Mucosa of descending colon (tissue), 3 donors: ENCODE measurements around the gene COL15A1. TPM values are rescaled to one million over a fixed set of nuclear protein-coding genes. Genes with fewer than 3 reads are reported as not detected.

Source experiments
- ATAC-seq: fragments of 200-7000 bp; cut with Tn5 transposase; one replicate; pipeline ENCODE4 v1.9.1; 2020; ENCODE audit warnings: mild to moderate bottlenecking, moderate library complexity
- DNase-seq, 3 donors: peaks; one replicate each; pipeline ENCODE4 v3.0.0-alpha.2; 2020
- H3K36me3 ChIP-seq: fragments of 200-600 bp; one replicate; pipeline ENCODE4 v1.8.0; 2021; ENCODE audit warnings: low read depth, mild to moderate bottlenecking
- H3K4me1 ChIP-seq: fragments of 200-600 bp; one replicate; pipeline ENCODE4 v1.8.0; 2021; ENCODE audit warnings: low read depth, mild to moderate bottlenecking
- H3K4me3 ChIP-seq: fragments of 200-600 bp; one replicate; pipeline ENCODE4 v1.8.0; 2021; ENCODE audit warnings: mild to moderate bottlenecking
- H3K9me3 ChIP-seq: fragments of 200-600 bp; one replicate; pipeline ENCODE4 v1.8.0; 2021; ENCODE audit warnings: mild to moderate bottlenecking
- intact Hi-C, 2 donors: fragments of 100-400 bp; cut with DNase I in 1 of 2; cut with micrococcal nuclease in 1 of 2; formaldehyde crosslinking; loops; one replicate each; pipeline versions ENCODE4 v1.11.0 to v1.11.1; 2022; cut with DNase I, micrococcal nuclease
- total RNA-seq, 3 donors: library from RNA; stranded (reverse); fragmentation: NEBNext Ultra II Directional in 2 of 3; extraction: Animal tissue kit (Norgen Biotek cat#: 25700) in 2 of 3; gene quantifications; one replicate each; pipeline versions ENCODE4 v1.2.1 to v1.2.4, GENCODE V29; 2021 to 2023
- TF ChIP-seq, protein P1 (sequence below): fragments of 200-600 bp; IDR thresholded peaks from one replicate; pipeline ENCODE4 v1.8.0; 2022; ENCODE audit warnings: antibody characterized with exemption, mild to moderate bottlenecking
- donor health status: DM: no; HTN: no; CAD: no; lungs with moderate emphysema.
- donor health status: DM: no; HTN: no; CAD: no.
- donor health status: DM: no; HTN: yes; CAD: no.

The COL15A1 gene
- total RNA-seq, 3 donors from 2014 or later: 4.2 to 43.4 (median 11.2) TPM

DNA sequence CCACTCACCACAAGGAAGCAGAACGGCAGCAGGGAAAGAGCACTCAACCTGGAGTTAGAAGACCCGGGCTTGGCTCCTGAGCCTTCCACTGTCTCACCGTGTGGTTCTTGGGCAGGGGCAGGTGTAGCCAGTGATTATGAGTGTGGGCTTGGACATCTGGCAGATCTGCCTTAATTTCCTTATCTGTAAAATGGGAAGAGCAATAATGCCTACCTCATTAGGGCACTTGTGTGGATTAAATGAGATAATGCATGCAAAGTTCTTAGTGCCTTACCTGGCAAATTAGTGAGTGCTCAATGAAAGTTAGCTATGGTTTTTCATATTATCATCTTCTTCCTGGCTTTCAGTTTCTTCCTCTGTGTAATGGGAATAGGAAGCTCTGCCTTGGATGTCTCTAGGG is 28.1 kb upstream of the COL15A1 start:
- Histone ChIP-seq H3K36me3 (no peaks in the 10 kb centered on the region), H3K4me1 (no peaks in the 10 kb centered on the region), H3K4me3 (no peak overlapping the region), H3K9me3 (no peaks in the 10 kb centered on the region)
- TF ChIP-seq, protein P1, sequence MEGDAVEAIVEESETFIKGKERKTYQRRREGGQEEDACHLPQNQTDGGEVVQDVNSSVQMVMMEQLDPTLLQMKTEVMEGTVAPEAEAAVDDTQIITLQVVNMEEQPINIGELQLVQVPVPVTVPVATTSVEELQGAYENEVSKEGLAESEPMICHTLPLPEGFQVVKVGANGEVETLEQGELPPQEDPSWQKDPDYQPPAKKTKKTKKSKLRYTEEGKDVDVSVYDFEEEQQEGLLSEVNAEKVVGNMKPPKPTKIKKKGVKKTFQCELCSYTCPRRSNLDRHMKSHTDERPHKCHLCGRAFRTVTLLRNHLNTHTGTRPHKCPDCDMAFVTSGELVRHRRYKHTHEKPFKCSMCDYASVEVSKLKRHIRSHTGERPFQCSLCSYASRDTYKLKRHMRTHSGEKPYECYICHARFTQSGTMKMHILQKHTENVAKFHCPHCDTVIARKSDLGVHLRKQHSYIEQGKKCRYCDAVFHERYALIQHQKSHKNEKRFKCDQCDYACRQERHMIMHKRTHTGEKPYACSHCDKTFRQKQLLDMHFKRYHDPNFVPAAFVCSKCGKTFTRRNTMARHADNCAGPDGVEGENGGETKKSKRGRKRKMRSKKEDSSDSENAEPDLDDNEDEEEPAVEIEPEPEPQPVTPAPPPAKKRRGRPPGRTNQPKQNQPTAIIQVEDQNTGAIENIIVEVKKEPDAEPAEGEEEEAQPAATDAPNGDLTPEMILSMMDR: no peak
- ATAC-seq (no peak), DNase-seq (no peak)
- intact Hi-C loops: no loop called here

DNA sequence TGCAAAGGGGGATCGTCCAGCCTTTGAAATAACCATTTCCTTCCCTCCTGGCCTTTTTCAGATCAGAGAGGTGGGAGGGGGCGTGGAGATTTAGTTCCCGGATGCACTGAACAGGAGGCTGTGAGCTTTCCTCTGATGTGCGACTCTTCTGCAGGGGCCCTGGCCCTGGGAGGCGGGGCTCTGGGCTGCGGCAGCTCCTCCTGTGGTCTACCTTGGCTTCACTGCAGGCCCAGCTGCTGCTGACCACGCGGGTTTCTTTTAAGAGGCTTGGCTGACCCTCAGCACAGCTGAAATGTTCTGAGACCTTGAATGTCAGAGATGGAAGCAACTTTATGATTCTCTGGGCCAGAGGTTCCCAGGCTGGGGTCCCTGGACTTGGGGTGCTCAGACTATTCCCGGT is 27.0 kb upstream of the COL15A1 start:
- ATAC-seq (peak; percentile 46), DNase-seq (peak; percentile 48 to 61 (median 49))
- H3K4me3 ChIP-seq: no peak overlapping the region
- intact Hi-C loops: no loop called here
- no peaks in the 10 kb centered on the region for H3K36me3 ChIP-seq
- TF ChIP-seq, protein P1: no peak
- H3K4me1 ChIP-seq: no peaks in the 10 kb centered on the region
- no peaks in the 10 kb centered on the region for H3K9me3 ChIP-seq

DNA sequence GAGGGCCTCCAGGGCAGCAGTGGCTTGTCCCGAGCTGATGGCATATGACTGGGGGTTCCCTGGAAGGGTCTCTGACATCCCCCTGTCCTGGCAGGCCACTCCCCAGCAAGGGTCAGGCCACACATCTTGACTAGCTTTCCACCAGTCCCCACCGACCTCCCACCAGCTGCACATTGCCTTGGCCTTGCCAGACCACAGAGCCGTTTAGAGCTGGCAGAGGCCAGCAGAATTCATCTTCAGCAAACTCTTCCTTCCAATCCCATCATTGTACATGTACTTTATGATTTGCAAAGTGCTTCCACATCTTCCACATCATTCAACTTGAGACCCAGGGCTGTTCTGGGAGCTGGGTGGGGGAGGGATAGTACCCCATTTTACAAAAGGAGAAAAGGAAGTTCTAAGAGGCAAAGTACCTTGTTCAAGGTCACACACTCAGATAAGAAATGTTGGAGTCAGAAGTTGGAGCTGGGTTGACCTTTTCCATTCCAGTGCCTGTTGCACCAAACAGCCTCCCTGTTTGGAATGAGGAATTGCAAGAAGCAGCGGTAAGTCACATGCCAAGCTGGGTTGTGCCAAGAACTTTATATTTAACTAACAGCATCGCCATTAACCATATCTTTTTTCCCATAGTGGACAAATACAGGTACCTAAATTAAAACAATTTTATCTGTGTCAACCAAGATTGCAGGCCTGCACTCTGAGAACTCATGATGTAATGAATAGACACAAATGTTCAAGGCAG is 25.8 kb upstream of the COL15A1 start:
- Histone ChIP-seq H3K36me3 (no peaks in the 10 kb centered on the region), H3K9me3 (no peaks in the 10 kb centered on the region), H3K4me1 (no peaks in the 10 kb centered on the region), H3K4me3 (no peak overlapping the region)
- intact Hi-C loops: no loop called here
- DNase-seq (no peak), ATAC-seq (no peak)
- TF ChIP-seq, protein P1: no peak

DNA sequence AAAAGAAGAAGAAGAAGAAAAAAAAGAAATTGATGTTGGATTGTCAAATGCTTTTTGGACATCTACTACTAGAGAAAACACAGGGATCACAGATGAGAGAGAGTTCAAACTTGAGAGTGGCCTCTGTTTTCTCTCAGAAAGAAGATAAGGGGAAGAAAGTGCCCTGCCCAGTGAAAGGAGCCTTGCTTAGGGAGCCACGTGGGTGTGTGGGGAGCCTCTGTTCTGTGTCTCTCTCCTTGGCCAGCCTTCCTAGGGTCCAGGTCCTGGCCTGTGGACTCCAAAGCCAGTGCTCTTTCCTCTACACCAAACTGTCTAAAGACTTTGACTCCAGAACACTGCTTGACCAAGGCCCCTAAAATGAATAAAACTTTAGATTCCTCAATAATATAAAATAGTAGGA is 22.0 kb upstream of the COL15A1 start:
- intact Hi-C loops: loop anchor here in 1 of 2 donors (10.0 kb wide), 1 partner anchor 47 kb away; no protein-coding TSS in a partner anchor
- Histone ChIP-seq H3K4me1 (no peaks in the 10 kb centered on the region), H3K36me3 (no peaks in the 10 kb centered on the region), H3K9me3 (no peaks in the 10 kb centered on the region), H3K4me3 (no peak overlapping the region)
- TF ChIP-seq, protein P1: no peak
- ATAC-seq: no peak
- DNase-seq: no peak

DNA sequence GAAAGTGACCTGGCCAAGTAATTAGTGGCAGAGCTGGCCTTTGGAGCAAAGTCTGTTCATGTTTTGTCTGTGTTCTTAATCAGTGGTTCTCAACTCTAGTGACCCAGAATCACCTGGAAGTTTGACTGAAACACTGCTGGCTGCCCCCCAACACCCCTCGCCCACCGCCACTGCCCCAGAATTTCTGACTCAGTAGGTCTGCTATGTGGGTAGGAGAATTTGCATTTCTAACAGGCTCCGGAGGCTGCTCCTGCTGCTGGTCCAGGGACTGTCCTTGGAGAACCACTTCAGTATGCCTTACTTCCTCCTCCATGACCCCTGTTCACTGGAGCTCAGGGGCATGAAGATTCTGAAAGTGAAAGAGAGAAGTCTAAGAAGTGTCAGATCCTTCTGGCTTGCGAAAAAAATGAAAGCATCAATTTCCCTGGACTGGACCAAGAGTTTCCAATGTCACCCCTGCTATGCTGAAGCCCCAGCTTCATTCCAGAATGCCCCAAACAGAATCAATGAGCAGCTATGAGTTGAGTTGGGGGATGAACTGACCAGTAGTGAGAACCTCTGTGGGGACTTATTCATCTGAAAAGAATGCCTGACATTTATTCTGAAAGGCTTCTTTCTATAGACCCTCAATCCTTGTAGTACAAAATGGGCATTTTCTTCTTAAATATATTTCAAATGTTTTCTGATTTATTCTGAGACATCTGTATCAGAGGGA is 20.8 kb upstream of the COL15A1 start:
- TF ChIP-seq, protein P1: no peak
- intact Hi-C loops: loop anchor here in 1 of 2 donors (10.0 kb wide), 1 partner anchor 48 kb away; no protein-coding TSS in a partner anchor
- peak; percentile 40 for ATAC-seq

More for the DNA sequence above, 20.8 kb upstream of the COL15A1 start:
- Histone ChIP-seq H3K9me3 (no peaks in the 10 kb centered on the region), H3K4me3 (no peak overlapping the region), H3K4me1 (no peaks in the 10 kb centered on the region), H3K36me3 (no peaks in the 10 kb centered on the region)
- no peak for DNase-seq
